Measurements from ENCODE around the gene NDE1.
"Not testable (repeated sequence)": the region's sequence is repeated elsewhere in the genome, so short reads cannot be mapped to it uniquely, and the experiment has no call there.

The NDE1 gene

DNA sequence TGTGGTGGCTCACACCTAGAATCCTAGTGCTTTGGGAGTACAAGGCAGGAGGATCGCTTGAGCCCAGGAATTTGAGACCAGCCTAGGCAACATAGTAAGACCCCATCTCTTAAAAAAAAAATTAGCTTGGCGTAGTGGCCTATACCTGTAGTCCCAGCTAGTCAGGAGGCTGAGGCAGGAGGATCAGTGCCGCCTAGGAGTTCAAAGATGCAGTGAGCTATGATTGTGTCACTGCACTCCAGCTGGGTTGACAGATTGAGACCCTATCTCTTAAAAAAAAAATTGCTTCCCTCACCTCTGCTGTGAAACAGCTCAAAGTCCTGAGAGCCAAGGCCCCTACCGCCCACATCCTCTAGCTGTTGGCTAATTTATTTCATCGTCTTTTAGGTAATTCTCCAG is 10.2 kb downstream of the NDE1 start:
- TF ChIP-seq CTCF (IDR thresholded peaks at IDR 0.05; ENCODE audit: low read depth, low read length): no peak
- no peak overlapping the region for H3K4me3 ChIP-seq (ENCODE audit: low read depth, low read length)

DNA sequence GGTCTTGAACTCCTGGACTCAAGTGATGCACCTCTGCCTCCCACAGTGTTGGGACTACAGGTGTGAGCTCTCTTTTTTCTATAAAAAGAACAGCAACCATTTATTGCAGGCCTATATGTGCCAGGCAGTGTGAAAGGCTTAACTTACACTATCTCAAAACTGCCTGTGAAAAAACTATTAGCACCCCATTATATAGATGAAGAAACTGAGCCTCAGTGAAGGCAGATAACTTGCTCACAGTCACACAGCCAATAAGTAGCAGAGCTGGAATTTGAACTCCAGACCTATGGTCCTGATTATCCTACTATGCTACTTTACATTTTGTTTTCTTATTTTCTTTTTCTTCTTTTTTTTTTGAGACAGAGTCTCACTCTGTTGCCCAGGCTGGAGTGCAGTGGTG is 15.1 kb downstream of the NDE1 start:
- H3K4me3 ChIP-seq (ENCODE audit: low read depth, low read length): no peak overlapping the region
- no peak for TF ChIP-seq CTCF (IDR thresholded peaks at IDR 0.05; ENCODE audit: low read depth, low read length)

DNA sequence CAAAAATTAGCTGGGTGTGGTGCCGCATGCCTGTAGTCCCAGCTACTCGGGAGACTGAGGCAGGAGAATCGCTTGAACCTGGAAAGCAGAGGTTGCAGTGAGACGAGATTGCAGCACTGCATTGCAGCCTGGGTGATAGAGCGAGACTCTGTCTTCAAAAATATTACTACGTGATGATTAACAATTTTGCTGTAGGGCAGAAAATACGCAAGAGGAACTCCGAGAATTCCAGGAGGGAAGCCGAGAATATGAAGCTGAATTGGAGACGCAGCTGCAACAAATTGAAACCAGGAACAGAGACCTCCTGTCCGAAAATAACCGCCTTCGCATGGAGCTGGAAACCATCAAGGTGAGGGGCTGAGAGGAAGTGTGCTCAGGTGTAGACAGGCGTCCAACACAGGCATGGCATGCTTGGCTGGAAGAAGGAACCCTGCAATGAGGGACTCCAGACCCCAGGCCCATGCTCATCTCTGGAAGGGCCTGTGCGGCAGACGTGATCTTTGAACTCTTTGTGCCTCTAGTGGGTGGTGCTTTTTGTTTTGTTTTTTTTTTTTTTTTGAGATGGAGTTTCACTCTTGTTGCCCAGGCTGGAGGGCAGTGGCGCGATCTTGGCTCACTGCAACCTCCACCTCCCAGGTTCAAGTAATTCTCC is 17.2 kb downstream of the NDE1 start:
- TF ChIP-seq CTCF (IDR thresholded peaks at IDR 0.05; ENCODE audit: low read depth, low read length): no peak
- no peak overlapping the region for H3K4me3 ChIP-seq (ENCODE audit: low read depth, low read length)

DNA sequence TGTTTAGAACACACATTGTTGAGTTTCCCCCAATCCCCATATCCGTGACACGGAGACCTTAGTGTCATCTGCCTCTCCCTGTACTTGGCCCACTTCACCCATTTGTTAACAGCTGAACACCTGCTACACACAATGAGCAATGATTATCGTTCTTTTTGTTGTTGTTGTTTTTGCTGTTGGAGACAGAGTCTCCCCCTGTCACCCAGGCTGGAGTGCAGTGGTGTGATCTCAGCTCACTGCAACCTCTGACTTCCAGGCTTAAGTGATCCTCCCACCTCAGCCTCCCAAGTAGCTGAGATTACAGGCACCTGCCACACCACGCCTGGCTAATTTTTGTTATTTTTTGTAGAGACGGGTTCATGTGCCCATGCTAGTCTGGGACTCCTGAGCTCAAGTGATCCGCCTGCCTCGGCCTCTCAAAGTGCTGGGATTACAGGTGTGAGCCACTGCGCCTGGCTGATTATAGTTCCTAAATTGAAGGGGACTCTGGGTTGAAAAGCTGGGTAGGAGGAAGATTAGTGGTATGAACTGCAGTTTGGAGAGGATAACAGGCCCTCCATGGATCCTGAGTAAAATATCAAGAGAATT is 21.6 kb downstream of the NDE1 start:
- H3K4me3 ChIP-seq (ENCODE audit: low read depth, low read length): no peak overlapping the region
- no peak for TF ChIP-seq CTCF (IDR thresholded peaks at IDR 0.05; ENCODE audit: low read depth, low read length)

DNA sequence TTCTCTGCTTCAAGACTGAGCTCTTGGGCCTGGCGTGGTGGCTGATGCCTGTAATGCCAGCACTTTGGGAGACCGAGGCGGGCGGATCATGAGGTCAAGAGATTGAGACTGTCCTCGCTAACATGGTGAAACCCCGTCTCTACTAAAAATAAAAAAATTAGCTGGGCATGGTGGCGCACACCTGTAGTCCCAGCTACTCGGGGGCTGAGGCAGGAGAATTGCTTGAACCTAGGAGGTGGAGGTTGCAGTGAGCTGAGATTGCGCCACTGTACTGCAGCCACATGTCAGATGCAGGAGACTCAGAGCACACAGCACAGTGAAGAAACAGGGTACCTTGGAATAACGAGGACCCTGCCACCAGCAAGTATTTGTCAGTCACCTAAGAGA is 22.1 kb downstream of the NDE1 start:
- H3K4me3 ChIP-seq (ENCODE audit: low read depth, low read length): not testable (repeated sequence)

GRCh38 chr16:15672514-15673167 is 22.6 kb downstream of the NDE1 start:
- TF ChIP-seq CTCF (IDR thresholded peaks at IDR 0.05; ENCODE audit: low read depth, low read length): no peak
- peak overlapping the region; percentile 22; the same call in 1 of the 2 replicates for H3K4me3 ChIP-seq (ENCODE audit: low read depth, low read length)

- TF ChIP-seq CTCF (IDR thresholded peaks at IDR 0.05; ENCODE audit: low read depth, low read length): no peak
- no peak overlapping the region for H3K4me3 ChIP-seq (ENCODE audit: low read depth, low read length)
These were observed 24.5 kb downstream of the NDE1 start for GRCh38 chr16:15674571-15674970.
